RPMI8226 (cell line): ENCODE results near the gene PTGS1.
"Not testable (repeated sequence)": the region's sequence is repeated elsewhere in the genome, so short reads cannot be mapped to it uniquely, and the experiment has no call there.

Experiments
- DNase-seq: peaks from one replicate; pipeline ENCODE4 v3.0.0-alpha.2; 2015

Gene PTGS1

DNA sequence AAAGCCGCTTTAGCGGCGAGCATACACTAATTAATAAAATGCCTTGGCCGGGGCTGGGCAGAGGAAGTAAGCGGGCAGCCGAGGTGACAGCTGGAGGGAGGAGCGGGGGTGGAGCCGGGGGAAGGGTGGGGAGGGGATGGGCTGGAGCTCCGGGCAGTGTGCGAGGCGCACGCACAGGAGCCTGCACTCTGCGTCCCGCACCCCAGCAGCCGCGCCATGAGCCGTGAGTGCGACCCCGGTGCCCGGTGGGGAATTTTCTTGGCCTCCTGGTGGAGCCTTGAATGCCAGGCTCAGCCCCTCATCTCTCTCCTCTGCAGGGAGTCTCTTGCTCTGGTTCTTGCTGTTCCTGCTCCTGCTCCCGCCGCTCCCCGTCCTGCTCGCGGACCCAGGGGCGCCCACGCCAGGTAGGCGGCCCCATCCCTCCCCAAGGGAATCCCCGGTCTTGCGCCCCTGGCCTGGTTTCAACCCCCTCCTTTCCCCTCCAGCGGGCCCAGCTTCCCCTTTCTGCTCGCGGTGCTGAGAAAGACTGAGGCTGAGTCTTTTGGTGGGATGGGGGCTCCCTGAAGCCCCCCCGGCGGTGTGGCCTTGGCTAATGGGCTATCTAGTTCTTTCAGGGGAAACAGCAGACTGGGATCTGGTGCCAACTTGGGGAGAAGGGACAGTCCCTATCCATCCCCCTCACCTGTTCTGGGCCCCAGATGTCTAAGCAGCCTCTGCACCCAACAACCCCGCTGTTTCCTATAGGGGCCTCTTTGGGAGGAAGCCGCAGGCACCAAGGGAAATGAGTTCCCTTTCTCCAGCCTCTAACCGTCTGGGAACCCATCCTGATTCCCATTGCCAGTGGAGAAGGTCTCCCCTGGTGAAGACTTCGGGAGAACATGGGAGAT is at the start of gene PTGS1:
Gene PTGS1 (plus strand): TSS at position 156 of the 887 bp plus-strand sequence. CDS start 61 bp downstream, at position 217.
- peak; percentile 80 for DNase-seq

DNA sequence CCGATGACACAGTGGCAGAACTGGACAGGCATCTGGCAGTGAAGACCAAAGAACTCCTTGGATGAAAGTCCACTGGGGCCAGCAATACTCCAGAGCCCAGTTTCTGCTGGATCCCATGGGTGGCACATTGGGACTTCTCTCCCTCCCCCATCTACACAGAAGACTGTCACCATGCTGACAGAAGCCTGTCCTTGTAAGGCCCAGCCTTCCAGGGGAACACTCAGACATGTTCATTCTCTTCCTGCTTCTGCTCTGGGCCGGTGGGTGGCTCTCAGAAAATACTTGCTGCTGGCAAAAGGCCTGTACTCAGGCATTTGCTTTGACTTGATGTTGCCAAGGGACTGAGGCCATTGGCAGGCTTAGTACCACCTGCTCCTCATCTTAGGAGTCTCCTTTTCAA is 48.3 kb upstream of the PTGS1 start:
- no peak for DNase-seq

DNA sequence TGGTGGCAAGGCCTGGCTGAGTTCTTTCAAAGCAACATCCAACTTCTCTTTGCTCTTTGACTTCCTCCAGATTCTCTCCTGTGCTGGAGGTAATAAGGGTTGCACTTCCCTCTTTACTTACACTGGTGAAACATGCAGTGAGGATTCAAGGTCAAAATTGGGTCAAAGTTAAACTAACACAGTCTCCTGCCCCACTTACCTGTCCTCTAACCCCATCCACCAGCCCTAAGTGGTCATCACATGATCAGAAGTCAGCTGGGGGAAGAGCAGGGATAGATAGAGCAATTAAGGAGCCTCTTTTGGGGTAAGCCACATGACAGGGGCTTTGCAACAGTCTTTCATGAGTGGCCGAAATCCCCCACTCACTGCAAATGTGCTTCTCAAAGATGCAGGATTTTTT is 46.2 kb upstream of the PTGS1 start:
- DNase-seq = not testable (repeated sequence)

DNA sequence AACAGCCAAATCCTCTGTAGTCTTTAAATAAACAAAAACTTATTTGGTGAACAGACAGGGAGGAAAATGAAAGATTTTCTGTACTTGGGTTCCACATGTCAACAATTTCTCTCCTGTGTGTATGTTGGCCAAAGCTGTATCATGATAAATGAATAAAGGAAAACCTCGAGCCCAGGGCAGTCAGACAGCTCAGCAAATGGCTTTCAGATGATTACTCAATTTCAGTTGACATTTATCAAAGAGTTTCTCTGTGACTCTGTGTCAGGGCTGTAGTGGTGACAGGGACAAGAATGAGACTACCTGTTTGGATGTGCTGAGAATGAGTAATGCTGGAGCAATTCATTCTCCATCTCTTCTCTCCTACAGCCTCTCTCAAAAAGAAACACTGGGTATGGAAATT is 45.7 kb upstream of the PTGS1 start:
- no peak for DNase-seq

DNA sequence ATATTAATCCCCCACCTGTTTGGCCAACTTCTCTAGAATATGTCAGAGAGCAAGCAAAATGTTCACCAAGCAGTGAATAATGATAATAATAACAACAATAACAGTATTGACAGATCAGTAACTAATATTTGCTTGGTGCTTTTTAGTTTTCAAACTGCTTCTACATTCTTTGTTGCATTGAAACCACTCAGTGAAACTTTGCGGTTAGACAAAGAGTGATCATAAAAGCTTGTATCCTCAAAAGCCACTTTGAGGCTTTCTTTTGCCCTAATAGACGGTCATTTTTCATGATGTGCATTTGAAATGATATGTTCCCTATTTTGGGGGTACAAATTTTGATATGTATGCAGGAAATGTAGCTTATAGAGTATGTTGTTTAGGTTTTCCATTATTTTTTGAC is 43.6 kb upstream of the PTGS1 start:
- DNase-seq = no peak

DNA sequence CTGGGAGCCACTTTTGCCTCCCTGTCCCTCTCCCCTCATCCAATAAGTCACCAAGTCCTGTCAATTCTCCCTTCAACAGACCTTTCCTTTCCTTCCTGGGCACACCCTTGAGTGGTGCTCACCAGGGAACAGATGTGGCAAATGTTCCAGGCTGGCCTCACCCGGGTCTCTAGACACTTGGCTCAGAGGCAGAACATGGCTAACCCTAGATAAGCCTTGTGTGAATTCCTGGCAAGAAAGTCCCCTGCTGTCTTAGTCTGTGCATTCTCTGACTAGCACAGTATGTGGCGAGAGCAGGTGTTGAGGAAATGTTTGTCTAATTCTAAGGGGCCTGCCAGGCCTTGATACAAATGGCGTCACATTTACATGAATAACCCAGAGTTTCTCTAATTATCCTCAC is 41.2 kb upstream of the PTGS1 start:
- no peak for DNase-seq

DNA sequence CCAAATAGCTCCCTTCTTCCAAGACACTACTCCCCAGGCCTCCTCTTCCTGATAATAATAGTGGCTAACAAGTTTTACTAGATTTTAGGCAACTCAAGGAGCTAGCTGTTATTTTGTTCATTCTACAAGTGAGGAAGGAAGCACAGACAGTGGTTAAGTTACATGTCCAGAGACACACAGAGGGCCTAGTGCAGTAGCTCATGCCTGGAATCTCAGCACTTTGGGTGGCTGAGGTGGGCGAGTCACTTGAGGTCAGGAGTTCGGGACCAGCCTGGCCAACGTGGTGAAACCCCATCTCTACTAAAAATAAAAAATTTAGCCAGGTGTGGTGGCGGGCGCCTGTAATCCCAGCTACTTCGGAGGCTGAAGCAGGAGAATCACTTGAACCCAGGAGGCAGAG is 40.4 kb upstream of the PTGS1 start:
- not testable (repeated sequence) for DNase-seq

DNA sequence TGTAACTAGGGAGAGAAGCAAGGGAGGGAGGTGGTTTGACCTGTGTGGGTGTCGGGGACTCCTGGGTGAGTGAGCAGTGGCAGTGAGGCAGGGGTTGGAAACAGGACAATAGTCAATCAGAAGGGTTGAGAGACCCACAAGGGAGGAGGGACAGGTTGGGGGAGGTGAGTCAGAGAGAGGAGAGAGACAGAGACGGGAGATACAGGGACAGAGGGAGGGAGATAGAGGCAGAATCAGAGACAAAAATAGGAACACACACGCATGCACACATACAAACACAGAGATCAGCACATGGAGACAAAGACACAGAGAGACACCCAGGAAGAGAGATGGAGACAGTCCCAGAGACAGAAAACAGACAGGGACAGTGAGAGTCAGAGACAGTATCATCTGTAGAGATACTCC is 39.3 kb upstream of the PTGS1 start:
- DNase-seq = no peak

DNA sequence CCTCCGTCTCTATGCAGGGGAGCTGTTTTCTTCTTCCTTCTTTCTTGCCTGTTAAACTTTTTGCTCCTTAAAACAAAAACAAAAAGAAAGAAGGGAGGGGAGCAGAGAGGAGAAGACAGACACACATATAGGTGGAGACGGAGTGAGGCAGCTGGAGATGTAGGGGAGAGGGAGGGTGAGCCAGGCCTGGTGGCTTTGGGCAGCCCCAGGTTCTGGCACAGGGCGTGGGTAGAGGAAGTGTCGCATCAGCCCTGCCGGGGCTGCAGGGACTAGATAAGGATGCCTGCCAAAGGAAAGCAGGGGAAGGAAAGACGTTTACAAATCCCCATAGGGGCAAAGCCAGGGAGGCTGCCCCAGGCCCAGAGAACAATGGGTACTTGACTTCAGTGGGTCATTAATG is 38.7 kb upstream of the PTGS1 start:
- DNase-seq = no peak

DNA sequence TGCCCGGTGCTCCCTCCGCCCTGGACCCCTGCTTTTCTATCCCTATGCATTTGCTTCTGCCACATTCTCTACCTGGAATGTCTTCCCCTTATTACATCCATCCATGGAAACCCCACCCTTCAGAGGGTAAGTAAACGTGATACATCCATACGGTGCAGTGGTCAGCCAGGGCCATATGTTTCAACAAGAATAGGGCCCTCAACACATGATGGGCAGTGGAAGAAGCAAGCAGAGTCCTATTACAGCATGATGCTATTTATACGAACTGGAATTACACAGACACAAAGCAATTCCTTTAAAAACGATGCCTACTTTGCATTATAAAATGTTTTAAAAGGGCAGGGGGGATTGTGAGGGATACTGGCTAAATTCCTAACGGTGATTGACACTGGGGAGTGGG is 38.2 kb upstream of the PTGS1 start:
- no peak for DNase-seq

DNA sequence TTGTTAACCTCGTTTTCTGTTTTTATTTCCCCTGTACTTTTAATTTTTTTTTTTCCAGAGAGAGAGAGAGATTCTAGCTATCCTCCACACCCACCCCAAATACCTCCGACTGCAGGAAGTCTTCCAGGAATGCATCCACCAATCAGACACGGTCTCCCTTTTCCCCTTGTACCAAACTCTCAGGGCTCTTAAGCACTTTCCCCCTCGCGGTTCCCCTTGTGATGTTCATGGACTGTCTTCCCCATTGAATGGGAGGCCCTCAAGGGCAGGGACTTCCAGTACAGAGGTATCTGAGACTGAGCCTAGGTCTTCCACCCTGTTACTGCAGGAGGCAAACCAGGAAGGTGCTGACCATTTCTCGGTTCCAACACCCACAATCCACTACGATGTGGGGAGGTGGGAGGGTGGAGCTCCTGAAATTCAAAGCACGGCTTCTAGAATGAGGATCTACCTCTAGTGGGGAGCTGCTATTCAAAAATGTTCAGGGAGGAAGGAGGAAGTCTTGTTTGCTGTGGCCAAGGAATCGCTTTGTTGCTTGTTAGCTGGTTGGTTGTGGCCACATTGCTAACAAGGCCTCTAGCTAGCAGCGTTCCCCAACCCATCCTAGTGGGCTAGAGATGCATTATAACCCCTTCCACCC is 37.5 kb upstream of the PTGS1 start:
- DNase-seq = no peak

DNA sequence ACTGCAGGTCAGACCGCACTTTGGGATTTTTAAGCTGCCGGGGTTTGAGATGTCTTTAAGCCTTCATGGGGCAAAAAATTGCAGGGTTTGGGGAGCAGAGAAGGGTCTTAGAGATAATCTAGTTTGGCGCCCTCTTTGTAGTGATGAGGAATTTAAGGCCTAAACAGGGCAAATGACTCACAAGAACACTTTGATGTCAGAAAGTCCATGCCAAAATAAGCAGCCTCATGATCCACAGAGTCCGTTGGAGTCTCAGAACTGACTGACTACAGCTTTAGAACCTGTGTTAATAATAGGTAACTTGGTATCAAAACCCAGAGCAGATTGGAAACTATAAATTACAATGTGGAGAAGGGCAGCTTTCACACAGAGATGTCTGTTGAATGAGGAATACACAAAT is 35.9 kb upstream of the PTGS1 start:
- no peak for DNase-seq

DNA sequence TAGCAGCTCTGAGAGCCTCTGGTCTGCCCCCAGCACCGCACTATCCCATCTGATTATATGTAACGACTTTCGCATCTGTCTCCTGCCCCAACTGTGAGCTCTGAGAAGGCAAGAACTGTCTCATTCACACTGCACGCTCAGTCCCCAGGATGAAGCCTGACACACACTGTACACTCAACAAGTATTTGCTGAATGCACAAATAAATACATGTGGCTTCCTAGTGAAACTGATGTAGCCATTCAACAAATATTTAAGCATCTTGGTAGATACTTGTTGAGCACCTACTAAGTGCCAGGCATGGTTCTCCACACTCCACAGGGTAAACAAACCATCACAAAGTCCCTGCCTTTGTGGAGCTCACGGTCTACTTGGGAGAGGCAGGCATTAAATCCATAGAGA is 34.6 kb upstream of the PTGS1 start:
- no peak for DNase-seq

DNA sequence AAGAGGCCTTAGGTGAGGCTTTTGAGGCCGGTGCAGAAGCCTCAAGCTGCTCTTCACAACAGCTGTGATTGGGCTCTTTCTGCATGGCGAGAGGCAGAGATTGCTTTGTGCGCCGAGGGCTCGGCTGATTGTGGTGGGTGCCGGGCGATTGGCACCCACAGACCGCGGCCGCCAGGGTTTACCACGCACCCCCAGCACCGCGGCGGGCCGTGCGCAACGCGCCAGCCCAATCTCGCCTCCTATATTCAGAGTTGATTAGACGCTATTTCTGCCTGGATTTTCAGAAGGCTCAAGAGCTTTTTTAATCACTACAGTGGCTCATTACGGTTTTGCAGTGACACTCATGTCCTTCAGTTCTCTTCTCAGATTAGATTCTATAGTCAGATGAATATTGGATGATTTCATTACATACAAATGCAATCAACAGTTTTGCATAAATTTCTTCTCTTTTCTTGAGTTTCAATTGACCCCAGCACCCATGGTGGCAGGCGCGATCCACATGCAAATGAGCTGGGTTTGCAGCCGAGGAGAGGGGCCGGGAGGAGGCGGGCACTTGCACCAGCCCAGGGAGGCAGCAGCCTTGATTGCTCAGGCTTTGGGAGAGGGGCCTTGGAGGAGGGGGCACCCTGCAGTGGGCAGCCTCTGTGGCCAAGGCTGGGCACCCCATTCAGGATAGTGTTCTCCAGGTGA is 33.8 kb upstream of the PTGS1 start:
- DNase-seq = no peak

DNA sequence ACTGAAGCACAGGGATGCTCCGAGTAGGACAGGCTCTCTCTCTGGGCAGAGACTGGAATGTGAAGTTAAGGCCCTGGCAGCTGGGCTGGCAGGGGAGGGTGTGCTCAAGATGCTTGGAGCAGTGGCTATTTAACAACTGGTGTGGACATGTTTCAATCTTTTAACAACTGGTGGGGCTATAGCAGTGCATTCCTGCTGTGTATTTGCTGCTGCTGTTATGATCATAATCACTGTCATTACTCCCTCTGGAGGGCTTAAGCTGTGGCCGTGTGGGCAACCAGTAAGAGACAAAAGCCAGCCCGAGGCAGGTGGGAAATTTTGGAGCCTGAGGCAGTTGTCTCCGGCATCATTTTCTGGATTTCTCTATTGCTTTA is 33.3 kb upstream of the PTGS1 start:
- DNase-seq = no peak

DNA sequence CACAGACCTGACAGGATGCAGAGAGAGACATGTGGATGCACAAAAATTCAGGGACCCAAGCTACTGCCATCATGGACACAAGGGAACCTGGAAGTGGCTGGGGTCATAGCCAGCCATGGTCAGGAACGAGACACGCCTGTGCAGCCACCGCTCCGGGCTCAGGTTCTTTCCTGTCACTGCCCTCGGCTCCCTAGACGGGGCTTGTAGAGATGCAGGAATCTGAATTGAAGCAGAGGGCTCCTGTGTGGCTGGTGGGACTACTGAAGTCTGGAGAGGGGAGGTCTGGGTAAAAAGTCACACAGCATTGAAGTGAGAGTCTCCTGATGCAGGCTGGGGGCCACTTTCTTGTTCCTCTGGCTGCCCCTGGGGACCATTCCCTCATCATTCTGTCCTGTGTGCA is 32.3 kb upstream of the PTGS1 start:
- no peak for DNase-seq

DNA sequence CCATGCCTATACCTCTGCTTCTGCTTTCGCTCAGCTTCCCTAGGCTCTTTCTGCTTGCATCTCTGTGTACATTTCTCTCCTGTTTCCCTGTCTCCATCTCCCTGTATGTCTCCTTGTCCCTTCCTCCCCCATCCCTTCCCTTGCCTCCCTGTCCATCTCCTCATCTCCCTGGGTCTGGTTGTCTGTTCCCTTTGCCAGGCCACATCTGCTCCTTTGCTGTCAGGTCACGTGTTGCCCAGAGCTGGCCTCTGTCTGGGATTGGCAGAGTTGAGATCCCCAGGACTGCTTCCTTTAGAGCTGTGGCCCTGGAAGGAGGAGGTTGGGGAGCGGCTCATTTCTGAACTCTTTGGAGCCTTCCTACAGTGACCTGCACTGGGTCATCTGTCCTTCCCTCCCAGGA is 31.8 kb upstream of the PTGS1 start:
- DNase-seq = no peak

DNA sequence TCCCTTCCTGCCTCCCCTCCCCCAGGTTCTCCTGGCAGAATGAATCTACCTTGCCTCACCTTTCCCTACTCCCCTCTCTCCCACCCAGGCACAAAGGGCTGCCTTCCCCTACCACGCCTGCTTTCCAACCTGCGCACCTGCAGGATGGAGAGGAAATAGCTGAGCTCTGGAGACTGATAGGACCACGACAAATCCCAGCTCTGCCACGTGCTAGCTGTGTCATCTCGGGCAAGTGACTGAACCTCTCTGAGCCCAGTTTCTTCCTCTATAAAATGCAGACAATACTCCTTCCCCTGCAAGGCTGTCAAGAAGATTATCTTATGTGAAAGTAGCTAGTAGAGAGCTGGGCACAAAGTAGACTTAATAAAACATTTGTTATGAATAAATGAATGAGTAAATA is 31.2 kb upstream of the PTGS1 start:
- DNase-seq = no peak

DNA sequence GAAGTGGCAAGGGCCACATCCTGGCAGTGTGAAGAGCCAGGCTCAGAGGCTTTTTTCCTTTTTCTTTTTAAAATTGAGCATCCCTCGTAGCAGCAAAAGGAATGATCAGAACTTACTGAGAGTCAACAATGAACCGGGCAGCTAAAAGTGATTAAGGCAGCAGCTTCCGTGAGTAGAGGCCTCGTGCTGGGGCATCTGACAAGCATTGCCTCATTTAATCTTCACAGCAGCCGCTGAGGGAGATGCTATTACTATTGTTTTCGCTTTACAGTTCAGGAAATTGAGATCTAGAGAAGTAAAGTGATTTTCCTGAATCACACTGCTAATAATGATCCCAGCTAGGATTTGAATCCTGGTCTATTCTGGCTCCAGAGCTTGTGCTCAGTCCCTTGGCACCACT is 30.7 kb upstream of the PTGS1 start:
- no peak for DNase-seq

DNA sequence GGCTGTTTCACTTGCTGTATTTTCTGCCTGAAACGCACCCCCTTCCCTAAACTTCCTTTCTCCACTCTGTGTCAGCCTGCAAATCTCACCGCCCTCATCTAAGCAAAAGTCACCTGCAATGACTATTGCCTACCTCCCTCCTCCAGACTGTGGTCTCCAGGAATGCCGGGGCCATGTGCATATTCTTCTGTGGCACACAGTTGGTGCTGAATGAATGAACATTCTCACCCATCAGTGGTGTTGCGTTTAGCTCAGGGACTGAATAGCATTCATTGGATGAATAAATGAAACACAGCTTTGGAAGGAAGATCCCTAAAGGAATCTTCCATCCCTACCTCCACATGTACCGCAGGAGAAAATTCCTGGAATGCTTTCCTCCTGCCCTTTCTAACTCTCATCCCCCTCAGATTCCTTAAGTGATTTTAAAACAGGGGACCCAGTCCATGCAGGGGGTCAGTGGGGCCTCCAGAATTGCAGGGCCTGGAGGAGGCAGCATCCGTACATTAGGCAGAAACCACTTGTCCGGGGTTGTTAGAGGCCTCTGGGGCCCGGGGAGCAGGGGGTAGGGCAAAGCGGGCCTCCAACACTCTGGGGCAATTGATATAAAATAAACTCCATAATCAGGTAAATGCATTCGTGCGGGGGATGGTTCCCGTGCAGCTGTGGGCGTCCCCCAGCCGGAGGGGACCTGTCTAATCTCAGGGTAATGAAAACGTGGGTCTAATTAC is 28.3 kb upstream of the PTGS1 start:
- DNase-seq = no peak

DNA sequence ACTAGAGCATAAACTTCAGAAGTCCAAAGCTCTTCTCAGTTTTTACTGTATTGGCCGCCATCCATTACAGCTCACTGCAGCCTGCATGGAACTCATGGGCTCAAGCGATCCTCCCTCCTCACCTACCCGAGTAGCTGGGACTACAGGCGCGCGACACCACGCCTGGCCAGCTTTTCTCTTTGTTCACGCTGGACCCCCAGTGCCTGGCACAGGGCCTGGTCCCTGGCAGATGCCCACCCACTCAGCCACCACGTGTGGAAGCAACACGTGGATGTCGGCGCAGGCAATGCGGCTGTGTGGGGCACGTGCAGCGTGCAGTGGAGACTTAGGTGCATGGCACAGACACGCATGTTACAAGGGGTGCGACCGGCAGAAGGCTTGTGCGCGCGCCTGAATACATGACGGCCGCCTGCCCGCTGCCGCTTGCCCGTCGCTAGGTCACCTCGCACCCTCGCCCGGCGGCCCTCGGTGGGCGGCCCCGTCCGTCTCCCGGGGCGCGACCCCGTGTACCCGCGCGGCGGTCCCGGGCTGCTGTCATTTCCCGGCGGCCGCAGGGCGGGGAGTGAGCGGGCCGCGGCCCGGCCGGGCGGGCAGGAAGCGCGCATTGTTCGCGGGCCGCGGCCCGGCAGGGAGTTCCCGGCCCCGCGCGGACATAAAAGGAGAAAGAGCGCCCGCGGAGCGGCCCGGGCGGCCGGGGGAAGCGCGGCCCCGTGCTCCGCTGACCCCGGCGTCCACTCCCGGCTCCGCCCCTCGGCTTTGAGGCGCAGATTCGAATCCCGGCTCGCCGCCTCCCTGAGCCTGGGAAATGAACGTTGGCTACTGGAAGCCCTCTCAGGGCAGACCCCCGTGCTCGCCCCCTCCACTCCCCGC is 24.1 kb upstream of the PTGS1 start:
- DNase-seq = peak; percentile 37
